GM04503 (cell line): Measurements from ENCODE around the gene BBOF1.
A peak's percentile ranks its signal among the peaks of the same experiment; 100 is the strongest.
"Not testable (repeated sequence)": the region's sequence is repeated elsewhere in the genome, so short reads cannot be mapped to it uniquely, and the experiment has no call there.

Source experiments
- DNase-seq: peaks from one replicate; pipeline ENCODE4 v3.0.0-alpha.2; 2012; ENCODE audit warnings: low read depth

BBOF1 gene, protein sequence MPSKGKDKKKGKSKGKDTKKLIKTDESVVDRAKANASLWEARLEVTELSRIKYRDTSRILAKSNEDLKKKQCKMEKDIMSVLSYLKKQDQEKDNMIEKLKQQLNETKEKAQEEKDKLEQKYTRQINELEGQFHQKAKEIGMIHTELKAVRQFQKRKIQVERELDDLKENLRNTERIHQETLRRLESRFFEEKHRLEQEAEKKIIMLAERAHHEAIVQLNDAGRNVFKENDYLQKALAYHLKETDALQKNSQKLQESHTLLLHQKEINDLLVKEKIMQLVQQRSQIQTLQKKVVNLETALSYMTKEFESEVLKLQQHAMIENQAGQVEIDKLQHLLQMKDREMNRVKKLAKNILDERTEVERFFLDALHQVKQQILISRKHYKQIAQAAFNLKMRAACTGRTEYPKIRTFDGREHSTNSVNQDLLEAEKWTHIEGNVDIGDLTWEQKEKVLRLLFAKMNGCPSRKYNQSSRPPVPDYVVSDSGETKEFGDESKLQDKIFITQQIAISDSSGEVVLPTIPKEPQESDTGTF

GRCh38 chr14:74018586-74019407 lies at the start of gene BBOF1, which contains the start of gene ENTPD5:
BBOF1 (plus strand) TSS chr14:74019349; CDS start chr14:74019479, 130 bp downstream.
ENTPD5 (minus strand) TSS chr14:74019288; CDS start chr14:73988102, 31,186 bp downstream.
- DNase-seq = peak; percentile 41

DNA sequence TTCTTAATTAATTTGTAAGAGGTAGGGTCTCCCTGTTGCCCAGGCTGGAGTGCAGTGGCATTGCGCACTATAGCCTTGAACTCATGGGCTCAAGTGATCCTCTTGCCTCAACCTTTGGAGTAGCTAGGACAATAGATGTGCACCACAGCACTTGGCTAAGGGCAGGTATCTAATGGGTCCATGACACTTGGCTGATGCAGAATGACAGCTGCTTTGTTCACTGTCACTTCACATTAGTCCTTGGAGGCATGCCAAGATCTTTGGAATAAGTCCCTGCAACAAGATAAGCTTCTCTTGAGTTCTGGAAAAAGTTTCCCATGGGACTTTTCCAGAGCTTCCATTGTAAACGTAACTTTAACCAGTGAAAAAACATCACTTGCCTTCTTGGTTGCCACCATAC lies 45.7 kb upstream of the BBOF1 start:
- DNase-seq = no peak

- DNase-seq = no peak
Observed at GRCh38 chr14:73976125-73976524, 43.0 kb upstream of the BBOF1 start.

DNA sequence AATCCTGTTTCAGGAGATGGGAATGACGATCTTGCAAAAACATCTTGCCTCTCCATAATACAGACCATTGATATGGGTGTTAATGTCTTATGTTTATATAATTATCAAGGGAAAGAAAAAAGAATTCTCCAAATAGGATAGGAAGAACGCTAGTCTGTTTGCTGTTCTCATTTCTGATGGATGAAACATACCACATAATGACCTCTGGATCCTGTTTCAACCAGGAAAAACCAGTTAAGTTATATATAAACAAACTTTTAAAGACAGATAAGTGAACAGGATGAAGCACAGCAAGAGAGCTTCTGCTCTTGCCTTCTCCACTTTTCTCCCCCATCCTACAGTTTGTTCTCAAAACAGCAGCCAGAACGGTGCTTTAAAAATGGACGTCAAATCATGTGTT lies 41.3 kb upstream of the BBOF1 start:
- DNase-seq = no peak

DNA sequence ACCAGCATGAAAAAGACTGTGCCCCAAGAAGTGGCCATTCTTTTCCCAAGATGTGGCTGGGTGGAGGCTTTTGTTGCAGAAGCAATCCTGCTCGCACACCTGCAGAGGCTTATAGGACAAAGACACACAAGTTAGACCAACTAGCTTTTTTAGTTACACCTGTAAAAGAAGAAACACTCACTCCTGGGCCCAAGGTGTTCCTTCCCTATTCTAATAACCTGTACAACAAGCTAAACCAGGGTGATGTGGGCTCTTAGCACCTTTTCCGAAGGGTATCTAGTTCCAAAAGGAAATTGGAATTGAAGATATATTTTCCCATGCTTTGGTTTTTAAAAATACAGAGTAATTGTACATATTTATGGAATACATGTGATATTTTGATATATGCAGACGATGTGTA lies 31.1 kb upstream of the BBOF1 start:
- no peak for DNase-seq

DNA sequence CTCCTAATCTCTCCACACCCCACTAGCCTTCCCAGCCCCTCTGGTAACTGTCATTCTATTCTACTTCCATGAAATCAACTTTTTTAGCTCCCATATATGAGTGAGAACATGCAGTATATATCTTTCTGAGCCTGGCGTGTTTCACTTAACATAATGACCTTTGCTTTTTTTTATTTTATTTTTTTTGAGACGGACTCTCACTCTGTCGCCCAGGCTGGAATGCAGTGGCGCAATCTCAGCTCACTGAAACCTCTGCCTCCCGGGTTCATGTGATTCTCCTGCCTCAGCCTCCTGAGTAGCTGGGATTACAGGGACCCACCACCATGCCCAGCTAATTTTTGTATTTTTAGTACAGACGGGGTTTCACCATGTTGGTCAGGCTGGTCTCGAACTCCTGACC lies 30.5 kb upstream of the BBOF1 start:
- DNase-seq = not testable (repeated sequence)

GRCh38 chr14:73991092-73991491 lies 28.1 kb upstream of the BBOF1 start:
- DNase-seq = no peak

DNA sequence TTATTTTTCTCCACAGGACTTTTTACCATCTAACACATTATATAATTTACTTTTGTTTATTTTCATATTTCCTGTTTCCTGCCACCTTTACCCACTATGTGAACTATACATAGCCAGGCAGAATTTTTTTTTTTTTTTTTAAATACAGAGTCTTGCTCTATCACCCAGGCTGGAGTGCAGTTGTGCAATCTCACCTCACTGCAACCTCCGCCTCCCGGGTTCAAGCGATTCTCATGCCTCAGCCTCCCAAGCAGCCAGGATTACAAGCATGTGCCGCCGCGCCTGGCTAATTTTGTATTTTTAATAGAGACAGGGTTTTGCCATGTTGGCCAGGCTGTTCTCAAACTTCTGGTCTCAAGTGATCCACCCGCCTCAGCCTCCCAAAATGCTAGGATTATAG lies 24.2 kb upstream of the BBOF1 start:
- DNase-seq = not testable (repeated sequence)

GRCh38 chr14:73995977-73996378 lies 23.2 kb upstream of the BBOF1 start:
- no peak for DNase-seq

DNA sequence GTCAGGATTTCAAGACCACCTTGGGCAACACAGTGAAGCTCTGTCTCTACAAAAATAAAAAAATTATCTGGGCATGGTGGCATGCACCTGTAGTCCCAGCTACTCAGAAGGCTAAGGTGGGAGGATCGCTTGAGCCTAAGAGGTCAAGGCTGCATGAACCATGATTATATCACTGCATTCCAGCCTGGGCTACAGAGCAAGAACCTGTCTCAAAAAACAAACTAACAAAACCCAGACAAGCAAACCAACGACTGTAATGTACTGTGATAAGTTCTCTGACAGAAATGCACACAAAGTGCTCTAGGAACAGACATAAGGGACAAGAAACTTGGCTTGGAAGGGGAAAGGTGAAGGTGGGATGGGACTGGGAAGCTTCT lies 22.4 kb upstream of the BBOF1 start:
- no peak for DNase-seq

DNA sequence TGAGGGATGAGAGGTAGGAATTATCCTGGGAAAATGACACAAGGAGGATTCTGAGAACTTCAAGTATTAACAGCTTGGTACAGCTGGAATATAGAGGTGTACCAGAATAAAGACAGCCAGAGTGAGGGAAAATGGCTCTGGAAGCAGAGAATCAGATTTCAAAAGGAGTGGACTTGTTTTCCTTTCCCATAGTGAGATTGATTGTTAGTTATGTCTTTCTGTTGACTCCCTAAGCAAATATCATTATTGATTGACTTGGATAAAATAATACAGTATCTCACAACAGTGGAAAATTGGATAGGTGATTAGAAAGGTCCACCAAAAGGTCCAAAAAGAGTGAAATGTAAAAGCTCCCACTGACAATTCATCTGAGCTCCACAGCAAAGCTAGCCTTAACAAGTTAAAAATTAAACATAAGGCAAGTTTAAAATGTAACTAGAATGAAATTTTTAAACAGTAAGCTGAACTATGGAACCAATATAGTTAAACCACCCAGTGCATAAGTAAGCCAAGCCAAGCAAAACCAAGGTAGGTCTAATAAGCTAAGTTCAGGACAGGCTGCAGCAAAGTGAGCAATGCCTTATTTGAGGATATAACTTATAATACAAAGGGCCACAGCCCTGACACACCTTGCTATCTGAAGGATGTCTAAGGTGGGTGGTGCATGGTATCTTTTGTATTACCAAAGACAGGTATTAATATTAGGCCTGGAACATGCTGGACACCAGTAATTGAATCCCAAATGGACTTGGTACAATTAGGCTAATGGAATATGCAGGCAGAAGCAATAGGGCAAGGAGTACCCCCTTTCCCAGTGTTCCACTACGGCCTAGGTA lies 21.8 kb upstream of the BBOF1 start:
- no peak for DNase-seq

- no peak for DNase-seq
Observed at GRCh38 chr14:73997944-73998447, 21.2 kb upstream of the BBOF1 start.

DNA sequence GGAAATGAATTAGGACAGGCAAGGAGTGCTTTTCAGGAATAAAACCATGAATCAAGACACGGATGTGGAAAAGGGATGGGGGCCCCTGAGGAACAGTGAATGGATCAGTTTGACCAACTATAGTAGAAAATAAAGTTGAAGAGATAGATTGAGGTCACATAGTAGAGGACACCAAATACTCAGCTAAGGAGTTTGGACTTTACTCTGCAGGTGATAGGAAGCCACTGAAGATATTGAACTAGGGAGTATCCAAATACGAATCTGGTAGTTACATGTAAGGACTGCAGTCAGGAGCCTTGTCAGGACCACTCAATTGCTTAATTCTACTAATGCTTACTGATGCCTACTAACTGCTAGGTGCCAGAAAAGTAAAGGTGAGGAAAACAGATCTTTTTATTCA lies 20.4 kb upstream of the BBOF1 start:
- no peak for DNase-seq

- DNase-seq = not testable (repeated sequence)
Observed at GRCh38 chr14:74005664-74006063, 13.5 kb upstream of the BBOF1 start.

DNA sequence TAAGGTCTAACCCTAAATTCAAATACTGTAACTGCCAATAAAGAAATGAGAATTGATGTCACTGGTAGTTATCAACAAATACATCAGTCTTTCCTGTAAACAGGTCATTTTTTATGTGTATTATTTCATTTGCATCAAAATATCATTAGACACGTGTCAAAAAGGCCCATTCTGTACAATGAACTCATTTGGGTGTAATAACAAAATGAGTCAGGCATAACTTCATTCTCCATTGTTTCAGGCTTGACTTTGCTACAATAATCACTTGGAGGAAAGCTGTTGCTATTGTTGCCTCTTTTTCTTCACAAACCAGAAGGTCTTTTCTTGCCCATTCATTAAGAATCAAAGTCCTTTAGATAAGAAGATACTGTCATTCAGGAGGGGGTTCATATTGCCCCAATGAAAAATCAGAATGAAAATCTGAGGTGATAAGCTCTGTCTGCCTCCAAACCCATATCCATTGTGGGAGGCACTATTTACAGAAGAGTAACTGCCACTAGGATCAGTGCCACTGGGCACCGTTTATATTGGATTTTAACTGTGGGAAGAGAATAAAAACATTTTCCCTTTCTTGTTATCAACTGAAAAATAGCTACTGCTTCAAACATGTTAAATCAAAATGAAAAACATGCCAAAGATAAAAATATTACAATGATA lies 10.2 kb upstream of the BBOF1 start:
- DNase-seq = no peak

DNA sequence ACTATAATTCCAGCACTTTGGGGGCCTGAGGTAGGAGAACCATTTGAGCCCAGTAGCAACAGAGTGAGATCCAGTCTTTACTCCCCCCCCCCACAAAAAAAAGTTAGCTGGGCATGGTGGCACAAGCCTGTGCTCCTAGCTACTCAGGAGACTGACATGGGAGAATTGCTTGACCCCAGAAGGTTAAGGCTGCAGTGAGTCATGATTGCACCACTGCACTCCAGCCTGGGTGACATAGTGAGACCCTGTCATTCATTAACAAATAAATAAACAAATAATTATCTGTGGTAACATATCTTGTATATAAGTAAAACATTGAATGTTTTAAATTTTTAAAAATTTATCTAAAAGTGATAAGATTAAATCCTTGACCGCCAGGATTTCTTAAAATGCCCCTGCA lies 4.8 kb upstream of the BBOF1 start:
- DNase-seq = no peak

- no peak for DNase-seq
Observed at GRCh38 chr14:74015176-74015575, 4.0 kb upstream of the BBOF1 start.

- DNase-seq = no peak
Observed at GRCh38 chr14:74015963-74016362, 3.2 kb upstream of the BBOF1 start.

DNA sequence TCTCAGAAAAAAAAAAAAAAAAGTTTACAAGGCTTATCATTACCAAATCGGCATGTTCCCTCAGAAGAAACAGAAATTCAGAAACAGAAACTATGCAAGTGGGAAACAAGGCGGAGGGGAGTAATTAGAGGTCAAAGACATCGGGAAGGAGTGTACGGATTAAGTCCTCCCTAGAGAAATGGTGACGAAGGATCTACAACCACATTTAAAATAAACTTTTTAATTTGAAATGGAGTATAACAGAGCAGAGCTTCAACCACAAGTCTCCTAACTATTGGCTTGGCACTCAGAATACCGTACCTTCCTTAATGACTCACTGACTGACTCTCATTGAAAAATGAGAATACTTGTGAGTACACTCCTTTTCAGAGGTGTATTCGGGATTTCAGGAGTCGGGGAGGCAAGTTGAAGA lies 969 bp upstream of the BBOF1 start:
- DNase-seq = peak; percentile 43

DNA sequence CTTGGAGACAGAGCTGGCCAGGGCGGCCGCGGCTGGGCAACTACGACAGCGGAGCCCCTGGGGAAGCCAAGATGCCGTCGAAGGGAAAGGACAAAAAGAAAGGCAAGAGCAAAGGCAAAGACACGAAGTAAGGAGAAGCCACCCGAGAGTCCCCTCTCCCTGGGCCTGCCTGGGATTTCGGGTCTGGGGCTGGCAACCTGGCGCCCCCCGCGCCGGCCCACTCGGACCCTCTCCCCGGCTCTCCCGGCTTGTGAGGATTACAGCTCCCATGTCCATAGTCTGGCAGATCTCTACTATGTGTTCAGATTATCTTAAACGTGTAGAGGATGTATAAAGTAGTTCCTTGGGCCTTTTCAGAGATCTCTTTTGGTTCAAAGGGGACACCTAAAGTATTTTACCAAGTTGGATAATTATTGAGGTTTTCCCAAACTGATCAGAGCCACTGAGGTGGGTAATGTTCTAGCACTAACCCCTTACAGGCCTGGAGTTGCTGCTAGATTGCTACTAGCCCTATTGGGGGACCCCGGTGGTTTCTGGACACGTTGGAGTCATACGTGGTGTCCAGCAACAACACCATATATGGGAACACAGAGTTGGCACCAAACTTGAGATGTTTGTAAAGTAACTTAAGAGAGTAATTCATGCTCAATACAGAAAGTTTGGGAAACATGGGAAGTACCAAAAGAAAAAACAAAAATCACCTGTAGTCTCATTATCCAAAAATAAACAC lies 424 bp downstream of the BBOF1 start:
- peak; percentile 22 for DNase-seq

DNA sequence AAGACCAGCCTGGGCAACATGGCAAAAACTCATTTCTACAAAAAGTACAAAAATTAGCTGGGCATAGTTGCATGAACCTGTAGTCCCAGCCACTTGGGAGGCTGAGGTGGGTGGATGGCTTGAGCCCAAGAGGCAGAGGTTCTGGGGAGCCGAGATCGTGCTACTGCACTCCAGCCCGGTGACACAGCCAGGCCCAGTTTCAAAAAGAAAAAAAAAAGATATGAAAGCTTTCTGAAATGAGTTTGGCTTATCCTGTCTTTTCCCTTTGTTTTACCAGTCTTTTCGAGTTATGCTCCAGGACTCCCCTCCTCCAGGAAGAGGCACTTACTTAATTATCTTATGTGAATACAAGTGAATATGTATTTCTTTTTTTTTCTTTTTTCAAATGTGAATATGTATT lies 3.2 kb downstream of the BBOF1 start:
- DNase-seq = no peak
